Stimulated activated CD4-positive, alpha-beta T cell treated with anti-CD3 and anti-CD28 coated beads, TNF-alpha, amount 100 ng/mL, for 48 hours (primary cell): ENCODE data around the gene AOAH.
A peak's percentile ranks its signal among the peaks of the same experiment; 100 is the strongest.
"Not testable (repeated sequence)": the region's sequence is repeated elsewhere in the genome, so short reads cannot be mapped to it uniquely, and the experiment has no call there.

ENCODE experiments used
- DNase-seq, 3 donors: peaks; one replicate each; pipeline ENCODE4 v3.0.0-alpha.2; 2020; ENCODE audit warnings: low read depth in 3 of 3

Gene AOAH

GRCh38 chr7:36739351-36739750, 15.1 kb upstream of the AOAH start:
- DNase-seq, result no peak

- DNase-seq, result no peak
These were observed 12.6 kb upstream of the AOAH start for GRCh38 chr7:36736899-36737211.

- DNase-seq, result no peak
These were observed 12.0 kb upstream of the AOAH start for GRCh38 chr7:36736090-36736898.

GRCh38 chr7:36735172-36735571, 10.9 kb upstream of the AOAH start:
- no peak for DNase-seq

GRCh38 chr7:36734731-36735130, 10.4 kb upstream of the AOAH start:
- DNase-seq, result no peak

GRCh38 chr7:36733411-36733810, 9.1 kb upstream of the AOAH start:
- no peak for DNase-seq

GRCh38 chr7:36732806-36733205, 8.5 kb upstream of the AOAH start:
- DNase-seq, result no peak

GRCh38 chr7:36730046-36730445, 5.8 kb upstream of the AOAH start:
- DNase-seq, result no peak

- DNase-seq, result no peak
These were observed 3.8 kb upstream of the AOAH start for GRCh38 chr7:36728143-36728542.

GRCh38 chr7:36726806-36727503, 2.7 kb upstream of the AOAH start:
- peak in 2 of 3 donors; percentile 31 to 32 for DNase-seq

GRCh38 chr7:36726311-36726710, 2.0 kb upstream of the AOAH start:
- DNase-seq, result peak in 1 of 3 donors; percentile 19

GRCh38 chr7:36724996-36725395, 702 bp upstream of the AOAH start:
- DNase-seq, result no peak

GRCh38 chr7:36723291-36723690, 1.0 kb downstream of the AOAH start:
- DNase-seq, result no peak

- no peak for DNase-seq
These were observed 5.1 kb downstream of the AOAH start for GRCh38 chr7:36719083-36719632.

GRCh38 chr7:36717586-36717985, 6.7 kb downstream of the AOAH start:
- no peak for DNase-seq

- not testable (repeated sequence) for DNase-seq
These were observed 7.5 kb downstream of the AOAH start for GRCh38 chr7:36716802-36717201.

GRCh38 chr7:36712015-36712414, 12.3 kb downstream of the AOAH start:
- DNase-seq, result no peak

- no peak for DNase-seq
These were observed 13.0 kb downstream of the AOAH start for GRCh38 chr7:36711256-36711655.

- no peak for DNase-seq
These were observed 14.0 kb downstream of the AOAH start for GRCh38 chr7:36710186-36710791.

- DNase-seq, result no peak
These were observed 15.5 kb downstream of the AOAH start for GRCh38 chr7:36708767-36709166.

- no peak for DNase-seq
These were observed 16.4 kb downstream of the AOAH start for GRCh38 chr7:36707898-36708297.

GRCh38 chr7:36707465-36707864, 16.8 kb downstream of the AOAH start:
- DNase-seq, result no peak

GRCh38 chr7:36703860-36704259, 20.4 kb downstream of the AOAH start:
- not testable (repeated sequence) for DNase-seq
